HCT116 (cell line): ENCODE results near the gene TIGD2. TPM values are rescaled to one million over a fixed set of nuclear protein-coding genes. Genes with fewer than 3 reads are reported as not detected.

Experiments
- ATAC-seq: fragments of 200-7000 bp; cut with Tn5 transposase; 2 replicates; pipeline ENCODE4 v1.9.1; 2020; ENCODE audit warnings: mild to moderate bottlenecking, moderate library complexity
- BruUV-seq: library from RNA; stranded (reverse); fragments of 400-500 nt; replicated peaks from 2 replicates; lab custom pipeline; 2021; lab: Mats Ljungman, UMichigan
- CTCF ChIA-PET: fragments of 300-600 bp; sonication (Branson Sonifier 250); formaldehyde crosslinking; loops from one replicate; lab custom pipeline; 2021; ENCODE audit warnings: antibody characterized with exemption; lab: Charles Lee
- POLR2A ChIA-PET: fragments of 300-600, 350-600 bp; sonication (Branson Sonifier 250); formaldehyde crosslinking; loops from one replicate; lab custom pipeline; 2021; ENCODE audit warnings: antibody characterized with exemption; lab: Charles Lee
- RAD21 ChIA-PET, 2 experiments: fragments of 300-600 bp; sonication (Branson Sonifier 250); formaldehyde crosslinking; loops; one replicate each; lab custom pipeline; 2023; ENCODE audit warnings: low total read pairs in 2 of 2; ENCODE audit not compliant: uncharacterized antibody in 2 of 2, unreplicated experiment in 2 of 2, low non-redundant PET in 1 of 2; lab: Charles Lee
- DNase-seq: peaks from one replicate; pipeline ENCODE4 v3.0.0-alpha.2; 2010; ENCODE audit warnings: low read depth, low spot score
- H2AFZ ChIP-seq: fragments of 200-600 bp; shearing (Covaris generic), sonication (generic); 2 replicates; pipeline ENCODE4 v1.6.1; 2017; ENCODE audit warnings: low read depth, mixed run types, mixed read lengths, antibody characterized with exemption, low read length; ENCODE audit not compliant: poor library complexity, severe bottlenecking
- H3K27ac ChIP-seq: 2 replicates; pipeline ENCODE4 v1.5.1; 2012; ENCODE audit warnings: low read depth, low read length
- H3K27me3 ChIP-seq: fragments of 200-600 bp; sonication (generic); 2 replicates; pipeline ENCODE4 v1.6.1; 2016; ENCODE audit warnings: mixed run types, low read length, mixed read lengths; ENCODE audit not compliant: insufficient read depth
- H3K36me3 ChIP-seq, 2 experiments: fragments of 200-500 bp in 1 of 2; fragments of 200-600 bp in 1 of 2; sonication (Bioruptor generic) in 1 of 2; sonication (generic) in 1 of 2; 2 replicates each; pipeline versions ENCODE4 v1.5.1 to v1.6.1; 2014 to 2016; ENCODE audit warnings: low read length in 2 of 2, inconsistent platforms in 1 of 2, mixed read lengths in 1 of 2, mixed run types in 1 of 2; ENCODE audit not compliant: insufficient read depth in 2 of 2, control insufficient read depth in 1 of 2
- H3K4me1 ChIP-seq, 2 experiments: fragments of 200-600 bp in 1 of 2; sonication (generic) in 1 of 2; 2 replicates each; pipeline versions ENCODE4 v1.5.1 to v1.6.1; 2012 to 2017; ENCODE audit warnings: low read length in 2 of 2, inconsistent platforms in 1 of 2, mild to moderate bottlenecking in 1 of 2, mixed read lengths in 1 of 2, mixed run types in 1 of 2, moderate library complexity in 1 of 2; ENCODE audit not compliant: insufficient read depth in 2 of 2, control insufficient read depth in 1 of 2
- H3K4me2 ChIP-seq: fragments of 200-600 bp; sonication (generic); 2 replicates; pipeline ENCODE4 v1.6.1; 2017; ENCODE audit warnings: mixed run types, low read length, mixed read lengths
- H3K4me3 ChIP-seq, 2 experiments: fragments of 200-600 bp in 1 of 2; sonication (generic) in 1 of 2; replicated peaks in 1 of 2; 2 replicates each; pipeline ENCODE4 v1.5.1; 2011 to 2016; ENCODE audit warnings: low read length in 2 of 2, control low read depth in 1 of 2, low read depth in 1 of 2, mild to moderate bottlenecking in 1 of 2, mixed read lengths in 1 of 2, mixed run types in 1 of 2
- H3K79me2 ChIP-seq: fragments of 200-600 bp; sonication (generic); 2 replicates; pipeline ENCODE4 v1.6.1; 2017; ENCODE audit warnings: mild to moderate bottlenecking, mixed run types, low read length, moderate library complexity, mixed read lengths; ENCODE audit not compliant: insufficient read depth
- H3K9ac ChIP-seq: fragments of 200-600 bp; sonication (generic); 2 replicates; pipeline ENCODE4 v1.6.1; 2016; ENCODE audit warnings: low read length, mixed read lengths
- H3K9me2 ChIP-seq: fragments of 200-600 bp; sonication (generic), shearing (Covaris generic); 2 replicates; pipeline ENCODE4 v1.6.1; 2017; ENCODE audit warnings: mixed run types, mild to moderate bottlenecking, moderate library complexity; ENCODE audit not compliant: insufficient read depth
- H3K9me3 ChIP-seq, 2 experiments: fragments of 200-500 bp in 1 of 2; fragments of 200-600 bp in 1 of 2; sonication (Bioruptor generic) in 1 of 2; sonication (generic) in 1 of 2; 2 replicates each; pipeline ENCODE4 v1.6.1; 2014 to 2017; ENCODE audit warnings: low read length in 2 of 2, mixed read lengths in 2 of 2, inconsistent platforms in 1 of 2, low read depth in 1 of 2, mild to moderate bottlenecking in 1 of 2, mixed run types in 1 of 2, moderate library complexity in 1 of 2; ENCODE audit not compliant: control insufficient read depth in 1 of 2, insufficient read depth in 1 of 2
- H4K20me1 ChIP-seq: fragments of 200-600 bp; sonication (generic), shearing (Covaris generic); 2 replicates; pipeline ENCODE4 v1.6.1; 2017; ENCODE audit warnings: mixed run types, mild to moderate bottlenecking, moderate library complexity; ENCODE audit not compliant: insufficient read depth
- ELF1 ChIP-seq: IDR thresholded peaks from 2 replicates; pipeline ENCODE4 v1.6.1; 2012; ENCODE audit warnings: low read depth, borderline replicate concordance
- EZH2 ChIP-seq: fragments of 200-600 bp; sonication (generic); IDR thresholded peaks from 2 replicates; pipeline ENCODE4 v1.6.1; 2017; ENCODE audit warnings: antibody characterized with exemption, mixed run types
- EZH2phosphoT487 ChIP-seq: fragments of 200-600 bp; IDR thresholded peaks from 2 replicates; pipeline ENCODE4 v1.6.1; 2018; ENCODE audit warnings: antibody characterized with exemption, borderline replicate concordance
- JUND ChIP-seq: IDR thresholded peaks from 2 replicates; pipeline ENCODE4 v1.6.1; 2012
- POLR2A ChIP-seq: IDR thresholded peaks from 2 replicates; pipeline ENCODE4 v1.7.0; 2011; ENCODE audit warnings: borderline replicate concordance; ENCODE audit not compliant: insufficient read depth, insufficient read length; ENCODE audit errors: extremely low read depth
- SP1 ChIP-seq: IDR thresholded peaks from 2 replicates; pipeline ENCODE4 v1.6.1; 2012; ENCODE audit warnings: low read depth
- SRF ChIP-seq: IDR thresholded peaks from 2 replicates; pipeline ENCODE4 v1.6.1; 2012; ENCODE audit warnings: low read depth
- TCF7L2 ChIP-seq: IDR thresholded peaks from 2 replicates; pipeline ENCODE4 v1.7.0; 2011; ENCODE audit warnings: borderline replicate concordance, inconsistent platforms; ENCODE audit not compliant: insufficient read depth, insufficient read length; ENCODE audit errors: extremely low read depth
- ZFX ChIP-seq: fragments of 450-650 bp; IDR thresholded peaks from 2 replicates; pipeline ENCODE4 v1.6.1; 2017
- ZNF274 ChIP-seq: fragments of 200-500 bp; sonication (Bioruptor generic); IDR thresholded peaks from 2 replicates; pipeline ENCODE4 v1.6.1; 2014; ENCODE audit warnings: mild to moderate bottlenecking, low read depth, low read length, inconsistent platforms
- intact Hi-C: fragments of 100-400 bp; cut with micrococcal nuclease; formaldehyde crosslinking; loops from 2 replicates; pipeline ENCODE4 v1.10.0; 2022
- total RNA-seq: library from RNA; stranded (reverse); gene quantifications from one replicate; pipeline ENCODE4 v1.2.1, GENCODE V29; 2021; ENCODE audit not compliant: unreplicated experiment
- TF ChIP-seq, protein P1 (sequence below): IDR thresholded peaks from 2 replicates; pipeline ENCODE4 v1.6.1; 2012
- TF ChIP-seq, protein P2 (sequence below): IDR thresholded peaks from 2 replicates; pipeline ENCODE4 v1.6.1; 2012
- TF ChIP-seq, protein P3 (sequence below): IDR thresholded peaks from 2 replicates; pipeline ENCODE4 v1.6.1; 2011; ENCODE audit warnings: mild to moderate bottlenecking, low read length, moderate library complexity; ENCODE audit not compliant: insufficient replicate concordance; ENCODE audit errors: extremely low read depth
- TF ChIP-seq, protein P4 (sequence below), 3 experiments: fragments of 200-600 bp in 1 of 3; sonication (generic) in 1 of 3; IDR thresholded peaks in 2 of 3; conservative IDR thresholded peaks in 1 of 3; 2 replicates each; pipeline ENCODE4 v1.5.1; 2012 to 2017; ENCODE audit warnings: low read depth in 2 of 3, low read length in 2 of 3, antibody characterized with exemption in 1 of 3, borderline replicate concordance in 1 of 3, control low read depth in 1 of 3, mild to moderate bottlenecking in 1 of 3, mixed read lengths in 1 of 3, mixed run types in 1 of 3, moderate library complexity in 1 of 3; ENCODE audit not compliant: insufficient read depth in 1 of 3

The TIGD2 gene
- total RNA-seq, 1 experiment from 2014 or later = 10.3 TPM

DNA sequence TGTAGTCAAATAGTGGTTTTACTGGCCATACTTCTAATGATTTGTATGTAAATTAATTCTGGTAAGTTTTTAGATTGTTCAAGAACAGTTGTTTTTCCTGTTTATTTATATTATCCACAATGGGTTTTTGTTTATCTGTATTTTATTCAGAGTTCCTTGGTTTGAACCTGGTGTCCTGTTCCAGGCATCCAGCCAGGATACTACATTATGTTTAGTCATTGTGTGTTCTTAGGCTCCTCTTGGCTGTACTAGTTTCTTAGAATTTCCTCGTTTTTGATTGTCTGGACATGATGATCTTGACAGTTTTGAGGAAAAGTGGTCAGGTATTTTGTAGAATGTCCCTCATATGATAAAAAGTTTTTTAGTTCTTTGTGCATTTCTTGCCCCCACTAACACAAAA lies 7.8 kb downstream of the TIGD2 start:
- RAD21 ChIA-PET = no interaction called here
- peaks cover 23 to 42% of the 10 kb centered on the region in 2 experiments for H3K4me1 ChIP-seq

More for the DNA sequence above, 7.8 kb downstream of the TIGD2 start:
- H4K20me1 ChIP-seq = no peaks in the 10 kb centered on the region
- no peaks in the 10 kb centered on the region for H3K27me3 ChIP-seq
- H3K9me2 ChIP-seq = no peaks in the 10 kb centered on the region
- ChIA-PET CTCF (no interaction called here), POLR2A (no interaction called here)
- DNase-seq = no peak
- TF ChIP-seq SP1 (no peak), POLR2A (no peak), TCF7L2 (no peak), ZNF274 (no peak), ZFX (no peak), EZH2phosphoT487 (no peak), ELF1 (no peak), JUND (no peak), SRF (no peak), EZH2 (no peak)
- TF ChIP-seq, protein P1, sequence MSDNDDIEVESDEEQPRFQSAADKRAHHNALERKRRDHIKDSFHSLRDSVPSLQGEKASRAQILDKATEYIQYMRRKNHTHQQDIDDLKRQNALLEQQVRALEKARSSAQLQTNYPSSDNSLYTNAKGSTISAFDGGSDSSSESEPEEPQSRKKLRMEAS = no peak
- TF ChIP-seq, protein P2, sequence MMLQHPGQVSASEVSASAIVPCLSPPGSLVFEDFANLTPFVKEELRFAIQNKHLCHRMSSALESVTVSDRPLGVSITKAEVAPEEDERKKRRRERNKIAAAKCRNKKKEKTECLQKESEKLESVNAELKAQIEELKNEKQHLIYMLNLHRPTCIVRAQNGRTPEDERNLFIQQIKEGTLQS = no peak
- TF ChIP-seq, protein P3, sequence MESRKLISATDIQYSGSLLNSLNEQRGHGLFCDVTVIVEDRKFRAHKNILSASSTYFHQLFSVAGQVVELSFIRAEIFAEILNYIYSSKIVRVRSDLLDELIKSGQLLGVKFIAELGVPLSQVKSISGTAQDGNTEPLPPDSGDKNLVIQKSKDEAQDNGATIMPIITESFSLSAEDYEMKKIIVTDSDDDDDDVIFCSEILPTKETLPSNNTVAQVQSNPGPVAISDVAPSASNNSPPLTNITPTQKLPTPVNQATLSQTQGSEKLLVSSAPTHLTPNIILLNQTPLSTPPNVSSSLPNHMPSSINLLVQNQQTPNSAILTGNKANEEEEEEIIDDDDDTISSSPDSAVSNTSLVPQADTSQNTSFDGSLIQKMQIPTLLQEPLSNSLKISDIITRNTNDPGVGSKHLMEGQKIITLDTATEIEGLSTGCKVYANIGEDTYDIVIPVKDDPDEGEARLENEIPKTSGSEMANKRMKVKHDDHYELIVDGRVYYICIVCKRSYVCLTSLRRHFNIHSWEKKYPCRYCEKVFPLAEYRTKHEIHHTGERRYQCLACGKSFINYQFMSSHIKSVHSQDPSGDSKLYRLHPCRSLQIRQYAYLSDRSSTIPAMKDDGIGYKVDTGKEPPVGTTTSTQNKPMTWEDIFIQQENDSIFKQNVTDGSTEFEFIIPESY = no peak
- TF ChIP-seq, protein P4, sequence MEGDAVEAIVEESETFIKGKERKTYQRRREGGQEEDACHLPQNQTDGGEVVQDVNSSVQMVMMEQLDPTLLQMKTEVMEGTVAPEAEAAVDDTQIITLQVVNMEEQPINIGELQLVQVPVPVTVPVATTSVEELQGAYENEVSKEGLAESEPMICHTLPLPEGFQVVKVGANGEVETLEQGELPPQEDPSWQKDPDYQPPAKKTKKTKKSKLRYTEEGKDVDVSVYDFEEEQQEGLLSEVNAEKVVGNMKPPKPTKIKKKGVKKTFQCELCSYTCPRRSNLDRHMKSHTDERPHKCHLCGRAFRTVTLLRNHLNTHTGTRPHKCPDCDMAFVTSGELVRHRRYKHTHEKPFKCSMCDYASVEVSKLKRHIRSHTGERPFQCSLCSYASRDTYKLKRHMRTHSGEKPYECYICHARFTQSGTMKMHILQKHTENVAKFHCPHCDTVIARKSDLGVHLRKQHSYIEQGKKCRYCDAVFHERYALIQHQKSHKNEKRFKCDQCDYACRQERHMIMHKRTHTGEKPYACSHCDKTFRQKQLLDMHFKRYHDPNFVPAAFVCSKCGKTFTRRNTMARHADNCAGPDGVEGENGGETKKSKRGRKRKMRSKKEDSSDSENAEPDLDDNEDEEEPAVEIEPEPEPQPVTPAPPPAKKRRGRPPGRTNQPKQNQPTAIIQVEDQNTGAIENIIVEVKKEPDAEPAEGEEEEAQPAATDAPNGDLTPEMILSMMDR (IDR thresholded peaks at IDR 0.05 in 2 of 3, conservative IDR thresholded peaks at IDR 0.05 in 1 of 3; ENCODE audit: borderline replicate concordance in 1 of 3, insufficient read depth in 1 of 3, low read depth in 2 of 3, low read length in 2 of 3) = no peak
- no peak overlapping the region for H3K4me3 ChIP-seq
- H3K27ac ChIP-seq = no peak overlapping the region
- H2AFZ ChIP-seq = no peak overlapping the region
- intact Hi-C loops = no loop called here
- H3K9me3 ChIP-seq = no peaks in the 10 kb centered on the region
- no TSS peak for BruUV-seq
- no peaks in the 10 kb centered on the region for H3K79me2 ChIP-seq
- ATAC-seq = no peak
- no peak overlapping the region for H3K9ac ChIP-seq
- H3K36me3 ChIP-seq = no peaks in the 10 kb centered on the region
- H3K4me2 ChIP-seq = no peak overlapping the region
